SK-N-MC (cell line): Measurements from ENCODE around the gene ADAMTS4.

Source experiments
- EZH2 ChIP-seq: fragments of 200-600 bp; sonication (generic); IDR thresholded peaks from one replicate; pipeline ENCODE4 v1.6.1; 2017; ENCODE audit warnings: antibody characterized with exemption
- POLR2AphosphoS5 ChIP-seq: IDR thresholded peaks from 2 replicates; pipeline ENCODE4 v1.6.1; 2012; ENCODE audit warnings: mild to moderate bottlenecking, low read depth, low read length, borderline replicate concordance

- TF ChIP-seq EZH2 (no peak), POLR2AphosphoS5 (no peak)
Observed at GRCh38 chr1:161230762-161231161, 31.9 kb upstream of the ADAMTS4 start.
